Neural progenitor cell (in vitro differentiated cells): ENCODE measurements around the gene SLC41A3. TPM values are rescaled to one million over a fixed set of nuclear protein-coding genes. Genes with fewer than 3 reads are reported as not detected.
"Not testable (repeated sequence)": the region's sequence is repeated elsewhere in the genome, so short reads cannot be mapped to it uniquely, and the experiment has no call there.

Experiments
- DNase-seq: peaks from one replicate; pipeline ENCODE4 v3.0.0-alpha.2; 2016; ENCODE audit warnings: low spot score
- H2AFZ ChIP-seq: fragments of 200-600 bp; sonication (generic); replicated peaks from 2 replicates; pipeline ENCODE4 v1.6.1; 2016; ENCODE audit warnings: antibody characterized with exemption
- H3F3A ChIP-seq: fragments of 200-600 bp; sonication (generic); 2 replicates; pipeline ENCODE4 v1.6.1; 2016; ENCODE audit warnings: antibody characterized with exemption, low read depth
- H3K27ac ChIP-seq: fragments of 200-600 bp; sonication (generic); 2 replicates; pipeline ENCODE4 v1.5.1; 2016; ENCODE audit warnings: mild to moderate bottlenecking
- H3K27me3 ChIP-seq: fragments of 200-600 bp; sonication (generic); 2 replicates; pipeline ENCODE4 v1.6.1; 2016; ENCODE audit warnings: mild to moderate bottlenecking, moderate library complexity
- H3K36me3 ChIP-seq: fragments of 200-600 bp; sonication (generic); 2 replicates; pipeline ENCODE4 v1.5.1; 2016
- H3K4me1 ChIP-seq: fragments of 200-600 bp; sonication (generic); 2 replicates; pipeline ENCODE4 v1.6.1; 2016; ENCODE audit warnings: mixed run types
- H3K4me2 ChIP-seq: fragments of 200-600 bp; sonication (generic); 2 replicates; pipeline ENCODE4 v1.6.1; 2016
- H3K4me3 ChIP-seq: fragments of 200-600 bp; sonication (generic); 2 replicates; pipeline ENCODE4 v1.5.1; 2016
- H3K79me2 ChIP-seq: fragments of 200-600 bp; sonication (generic); 2 replicates; pipeline ENCODE4 v1.6.1; 2016; ENCODE audit warnings: low read depth
- H3K9ac ChIP-seq: fragments of 200-600 bp; sonication (generic); 2 replicates; pipeline ENCODE4 v1.6.1; 2016
- H3K9me3 ChIP-seq: fragments of 200-600 bp; sonication (generic); 2 replicates; pipeline ENCODE4 v1.5.1; 2016; ENCODE audit warnings: low read depth
- H4K20me1 ChIP-seq: fragments of 200-600 bp; sonication (generic); 2 replicates; pipeline ENCODE4 v1.6.1; 2016; ENCODE audit warnings: low read depth
- H3K27ac Mint-ChIP-seq: 3 replicates; pipeline ENCODE4 v1.8.0; 2021; ENCODE audit warnings: mixed read lengths
- H3K27me3 Mint-ChIP-seq: 2 replicates; pipeline ENCODE4 v1.8.0; 2022; ENCODE audit warnings: low read depth, mild to moderate bottlenecking, inconsistent platforms, moderate library complexity, mixed read lengths; ENCODE audit not compliant: insufficient read depth
- H3K36me3 Mint-ChIP-seq: 3 replicates; pipeline ENCODE4 v1.8.0; 2021; ENCODE audit warnings: mixed read lengths
- H3K4me1 Mint-ChIP-seq: 3 replicates; pipeline ENCODE4 v1.8.0; 2021; ENCODE audit warnings: mixed read lengths
- H3K4me3 Mint-ChIP-seq: 3 replicates; pipeline ENCODE4 v1.8.0; 2021; ENCODE audit warnings: mild to moderate bottlenecking, moderate library complexity, mixed read lengths
- H3K9me3 Mint-ChIP-seq: 3 replicates; pipeline ENCODE4 v1.8.0; 2020; ENCODE audit warnings: mixed read lengths
- EZH2 ChIP-seq: fragments of 200-600 bp; sonication (generic); IDR thresholded peaks from 2 replicates; pipeline ENCODE4 v1.6.1; 2017; ENCODE audit warnings: antibody characterized with exemption, mild to moderate bottlenecking, moderate library complexity
- EZH2phosphoT487 ChIP-seq: fragments of 200-600 bp; sonication (generic); IDR thresholded peaks from 2 replicates; pipeline ENCODE4 v1.6.1; 2017; ENCODE audit warnings: antibody characterized with exemption
- total RNA-seq: library from RNA; depleted of rRNA; stranded (reverse); fragments of >200 nt; gene quantifications from 2 replicates; pipeline ENCODE4 v1.2.3, GENCODE V29; 2015; ENCODE audit warnings: low replicate concordance
- TF ChIP-seq, protein P1 (sequence below): fragments of 200-600 bp; sonication (generic); IDR thresholded peaks from 2 replicates; pipeline ENCODE4 v1.5.1; 2017; ENCODE audit warnings: antibody characterized with exemption, mild to moderate bottlenecking

Gene SLC41A3
- total RNA-seq, 1 donor from 2014 or later = 24.9 TPM

DNA sequence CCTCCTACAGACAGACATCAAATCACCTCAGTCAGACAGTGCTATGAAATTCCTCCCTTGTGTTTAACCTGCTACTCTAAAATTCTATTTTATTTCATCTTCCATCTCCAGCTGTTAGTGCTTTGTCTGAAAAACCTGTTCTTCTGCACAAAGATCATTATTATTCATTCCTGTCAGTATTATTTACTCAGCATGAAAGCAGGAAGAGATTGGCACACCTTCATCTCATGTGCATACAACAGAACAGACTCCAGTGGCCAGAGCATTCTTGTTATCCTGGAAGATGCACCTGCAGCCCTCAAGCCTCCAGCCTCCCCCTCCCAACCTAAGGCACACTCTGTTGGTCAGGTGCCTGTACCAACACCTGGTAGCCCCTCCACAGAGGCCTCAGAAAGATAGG is 116.8 kb downstream of the SLC41A3 start:
- no peak overlapping the region for H3K9ac ChIP-seq

DNA sequence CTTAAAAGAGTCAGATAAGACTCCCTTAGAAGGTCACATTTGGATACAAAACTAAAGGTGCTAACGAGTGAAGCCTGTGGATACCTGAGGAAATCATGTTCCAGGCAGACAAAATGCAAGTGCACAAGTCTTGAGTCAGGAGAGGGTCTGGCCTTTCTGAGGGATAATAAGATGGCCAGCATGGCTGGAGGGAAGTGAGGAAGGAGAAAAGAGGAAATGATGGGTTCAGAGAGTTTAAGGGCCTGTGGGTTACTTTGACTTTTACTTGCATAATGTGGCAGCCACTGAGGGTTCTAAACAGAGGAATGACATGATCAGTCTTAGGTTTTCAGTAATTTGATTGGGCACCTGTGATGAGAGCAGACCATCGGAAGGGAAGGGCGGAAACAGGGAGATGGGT is 118.4 kb downstream of the SLC41A3 start:
- no peak overlapping the region for H3K4me3 Mint-ChIP-seq
- no peak overlapping the region for H3K4me3 ChIP-seq
- no peaks in the 10 kb centered on the region for H3K4me1 Mint-ChIP-seq
- peaks cover 65% of the 10 kb centered on the region for H3K27me3 ChIP-seq
- H2AFZ ChIP-seq = no peak overlapping the region
- H3K4me2 ChIP-seq = no peak overlapping the region
- H3F3A ChIP-seq = peaks cover 4% of the 10 kb centered on the region
- no peak for DNase-seq
- no peaks in the 10 kb centered on the region for H3K36me3 ChIP-seq
- H4K20me1 ChIP-seq = no peaks in the 10 kb centered on the region
- H3K79me2 ChIP-seq = no peaks in the 10 kb centered on the region
- no peak overlapping the region for H3K27ac ChIP-seq
- H3K27ac Mint-ChIP-seq = no peak overlapping the region
- H3K9me3 Mint-ChIP-seq = no peaks in the 10 kb centered on the region
- no peaks in the 10 kb centered on the region for H3K9me3 ChIP-seq
- no peaks in the 10 kb centered on the region for H3K4me1 ChIP-seq
- H3K9ac ChIP-seq = no peak overlapping the region
- H3K27me3 Mint-ChIP-seq = peaks cover 17% of the 10 kb centered on the region
- H3K36me3 Mint-ChIP-seq = no peaks in the 10 kb centered on the region
- TF ChIP-seq, protein P1, sequence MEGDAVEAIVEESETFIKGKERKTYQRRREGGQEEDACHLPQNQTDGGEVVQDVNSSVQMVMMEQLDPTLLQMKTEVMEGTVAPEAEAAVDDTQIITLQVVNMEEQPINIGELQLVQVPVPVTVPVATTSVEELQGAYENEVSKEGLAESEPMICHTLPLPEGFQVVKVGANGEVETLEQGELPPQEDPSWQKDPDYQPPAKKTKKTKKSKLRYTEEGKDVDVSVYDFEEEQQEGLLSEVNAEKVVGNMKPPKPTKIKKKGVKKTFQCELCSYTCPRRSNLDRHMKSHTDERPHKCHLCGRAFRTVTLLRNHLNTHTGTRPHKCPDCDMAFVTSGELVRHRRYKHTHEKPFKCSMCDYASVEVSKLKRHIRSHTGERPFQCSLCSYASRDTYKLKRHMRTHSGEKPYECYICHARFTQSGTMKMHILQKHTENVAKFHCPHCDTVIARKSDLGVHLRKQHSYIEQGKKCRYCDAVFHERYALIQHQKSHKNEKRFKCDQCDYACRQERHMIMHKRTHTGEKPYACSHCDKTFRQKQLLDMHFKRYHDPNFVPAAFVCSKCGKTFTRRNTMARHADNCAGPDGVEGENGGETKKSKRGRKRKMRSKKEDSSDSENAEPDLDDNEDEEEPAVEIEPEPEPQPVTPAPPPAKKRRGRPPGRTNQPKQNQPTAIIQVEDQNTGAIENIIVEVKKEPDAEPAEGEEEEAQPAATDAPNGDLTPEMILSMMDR = no peak
- TF ChIP-seq EZH2phosphoT487 = no peak
- no peak for TF ChIP-seq EZH2

More for the DNA sequence above, 116.8 kb downstream of the SLC41A3 start:
- no peaks in the 10 kb centered on the region for H3K36me3 ChIP-seq
- H3K4me3 Mint-ChIP-seq = no peak overlapping the region
- TF ChIP-seq EZH2 (no peak), EZH2phosphoT487 (no peak)
- TF ChIP-seq, protein P1 = no peak
- H3K4me1 ChIP-seq = no peaks in the 10 kb centered on the region
- no peak overlapping the region for H3K4me2 ChIP-seq
- no peaks in the 10 kb centered on the region for H3K9me3 ChIP-seq
- H3K27ac ChIP-seq = no peak overlapping the region
- H2AFZ ChIP-seq = no peak overlapping the region
- H4K20me1 ChIP-seq = no peaks in the 10 kb centered on the region
- peaks cover 4% of the 10 kb centered on the region for H3F3A ChIP-seq
- H3K27me3 ChIP-seq = peaks cover 82% of the 10 kb centered on the region
- H3K27ac Mint-ChIP-seq = no peak overlapping the region
- H3K79me2 ChIP-seq = no peaks in the 10 kb centered on the region
- H3K4me1 Mint-ChIP-seq = peaks cover under 1% of the 10 kb centered on the region
- DNase-seq = no peak
- H3K4me3 ChIP-seq = no peak overlapping the region
- no peaks in the 10 kb centered on the region for H3K9me3 Mint-ChIP-seq
- H3K36me3 Mint-ChIP-seq = no peaks in the 10 kb centered on the region
- H3K27me3 Mint-ChIP-seq = peaks cover 22% of the 10 kb centered on the region

DNA sequence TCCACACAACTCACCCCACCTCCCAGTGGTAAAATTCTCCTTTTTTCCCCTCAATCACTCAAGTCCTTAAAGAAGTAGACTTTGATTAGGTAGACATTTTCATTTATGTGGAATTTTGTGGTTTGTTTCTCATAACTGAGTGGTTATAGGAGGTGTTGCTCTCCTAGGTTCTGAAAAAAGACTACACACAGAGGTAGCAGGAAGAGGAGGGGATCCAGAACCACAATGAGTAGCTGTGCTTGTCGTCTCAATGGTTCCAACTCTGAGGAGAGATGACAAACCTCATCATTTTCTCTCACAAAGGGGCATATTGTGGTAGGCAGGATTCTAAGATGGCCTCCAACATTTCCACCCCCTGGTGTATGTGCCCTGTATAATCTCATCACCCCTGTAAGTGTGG is 120.1 kb downstream of the SLC41A3 start:
- not testable (repeated sequence) for H3K9ac ChIP-seq, H3K4me3 ChIP-seq

DNA sequence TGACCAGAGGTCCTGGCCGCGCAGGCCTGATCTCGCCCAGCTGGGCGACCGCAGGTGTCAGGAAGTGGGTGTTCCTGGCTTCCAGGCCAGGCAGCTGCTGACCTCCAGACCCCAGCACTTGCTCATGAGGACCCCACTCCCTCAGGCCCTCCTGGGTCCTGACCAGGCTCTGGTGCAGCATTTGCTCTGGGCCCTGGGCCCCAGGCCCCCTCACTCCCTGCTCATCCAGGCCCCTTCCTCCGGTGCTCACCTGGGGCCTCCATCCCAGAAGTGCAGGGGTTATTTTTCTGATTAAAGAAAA is 122.7 kb downstream of the SLC41A3 start:
- peaks cover 13% of the 10 kb centered on the region for H3K27me3 Mint-ChIP-seq
- peaks cover 8% of the 10 kb centered on the region for H3K9me3 Mint-ChIP-seq
- Histone ChIP-seq H2AFZ (no peak overlapping the region), H3K27ac (no peak overlapping the region), H3K36me3 (no peaks in the 10 kb centered on the region), H3K4me1 (no peaks in the 10 kb centered on the region), H3K9ac (no peak overlapping the region), H3K4me3 (no peak overlapping the region), H3K79me2 (no peaks in the 10 kb centered on the region), H3K9me3 (no peaks in the 10 kb centered on the region), H3F3A (no peaks in the 10 kb centered on the region), H4K20me1 (no peaks in the 10 kb centered on the region), H3K4me2 (no peak overlapping the region), H3K27me3 (peaks cover 63% of the 10 kb centered on the region)
- TF ChIP-seq, protein P1 = no peak
- TF ChIP-seq EZH2phosphoT487 (no peak), EZH2 (no peak)
- no peak for DNase-seq
- no peak overlapping the region for H3K4me3 Mint-ChIP-seq
- H3K27ac Mint-ChIP-seq = no peak overlapping the region
- H3K36me3 Mint-ChIP-seq = no peaks in the 10 kb centered on the region
- no peaks in the 10 kb centered on the region for H3K4me1 Mint-ChIP-seq

More for the DNA sequence above, 120.1 kb downstream of the SLC41A3 start:
- H3K9me3 Mint-ChIP-seq, H3F3A ChIP-seq, H3K4me3 Mint-ChIP-seq, H3K4me1 Mint-ChIP-seq, H3K36me3 Mint-ChIP-seq, H3K79me2 ChIP-seq, H4K20me1 ChIP-seq, H3K4me2 ChIP-seq, H3K27ac ChIP-seq, H3K4me1 ChIP-seq, H3K9me3 ChIP-seq, H3K36me3 ChIP-seq, H2AFZ ChIP-seq, H3K27ac Mint-ChIP-seq, DNase-seq: not testable (repeated sequence)
- H3K27me3 Mint-ChIP-seq = peaks cover 14% of the 10 kb centered on the region
- peaks cover 58% of the 10 kb centered on the region for H3K27me3 ChIP-seq
